ENCODE data around the gene KIF5A. TPM values are rescaled to one million over a fixed set of nuclear protein-coding genes. Genes with fewer than 3 reads are reported as not detected.

Gene KIF5A
- total RNA-seq, 1 donor from 2014 or later = 7.9 TPM

DNA sequence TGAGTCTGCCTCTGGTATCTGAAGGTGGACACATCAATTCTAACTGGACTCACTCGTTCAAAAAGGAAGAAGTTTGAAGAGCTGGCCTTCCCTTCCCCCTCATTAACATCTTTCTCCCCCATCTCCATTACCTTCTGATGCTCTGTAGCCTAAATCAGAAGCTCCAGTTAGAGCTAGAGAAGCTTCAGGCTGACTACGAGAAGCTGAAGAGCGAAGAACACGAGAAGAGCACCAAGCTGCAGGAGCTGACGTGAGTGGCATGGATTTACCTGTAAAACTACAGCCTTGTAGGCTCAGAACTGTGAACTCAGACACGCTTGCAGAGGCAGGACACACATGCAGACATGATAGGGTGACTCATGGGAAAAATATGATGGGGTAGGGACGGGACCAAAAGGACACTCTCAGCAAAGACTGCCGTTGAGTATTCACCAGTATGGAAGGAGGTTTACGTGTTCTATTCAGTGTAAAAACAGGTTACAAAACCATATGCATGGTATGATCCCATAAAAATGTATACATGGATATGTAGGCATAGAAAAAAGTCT lies 26.8 kb downstream of the KIF5A start:
- no peaks in the 10 kb centered on the region for H3K9me3 Mint-ChIP-seq
- Histone ChIP-seq H3K27ac (no peak overlapping the region), H3K4me3 (no peak overlapping the region), H3K9me3 (ENCODE audit: low read depth) (no peaks in the 10 kb centered on the region), H3K9ac (no peak overlapping the region), H2AFZ (replicated peaks) (no peak overlapping the region), H3F3A (ENCODE audit: low read depth) (no peaks in the 10 kb centered on the region), H3K4me1 (no peaks in the 10 kb centered on the region), H4K20me1 (ENCODE audit: low read depth) (no peaks in the 10 kb centered on the region), H3K79me2 (ENCODE audit: low read depth) (no peaks in the 10 kb centered on the region), H3K4me2 (no peak overlapping the region), H3K27me3 (no peaks in the 10 kb centered on the region), H3K36me3 (no peaks in the 10 kb centered on the region)
- no peak overlapping the region for H3K4me3 Mint-ChIP-seq
- TF ChIP-seq EZH2 (IDR thresholded peaks at IDR 0.05) = no peak
- no peak for TF ChIP-seq EZH2phosphoT487 (IDR thresholded peaks at IDR 0.05)
- TF ChIP-seq CTCF (IDR thresholded peaks at IDR 0.05) = no peak
- peaks cover 11% of the 10 kb centered on the region for H3K36me3 Mint-ChIP-seq
- DNase-seq (ENCODE audit: low spot score) = no peak
- peaks cover 6% of the 10 kb centered on the region for H3K27me3 Mint-ChIP-seq (ENCODE audit: insufficient read depth, low read depth)
- H3K4me1 Mint-ChIP-seq = no peaks in the 10 kb centered on the region
- no peak overlapping the region for H3K27ac Mint-ChIP-seq

DNA sequence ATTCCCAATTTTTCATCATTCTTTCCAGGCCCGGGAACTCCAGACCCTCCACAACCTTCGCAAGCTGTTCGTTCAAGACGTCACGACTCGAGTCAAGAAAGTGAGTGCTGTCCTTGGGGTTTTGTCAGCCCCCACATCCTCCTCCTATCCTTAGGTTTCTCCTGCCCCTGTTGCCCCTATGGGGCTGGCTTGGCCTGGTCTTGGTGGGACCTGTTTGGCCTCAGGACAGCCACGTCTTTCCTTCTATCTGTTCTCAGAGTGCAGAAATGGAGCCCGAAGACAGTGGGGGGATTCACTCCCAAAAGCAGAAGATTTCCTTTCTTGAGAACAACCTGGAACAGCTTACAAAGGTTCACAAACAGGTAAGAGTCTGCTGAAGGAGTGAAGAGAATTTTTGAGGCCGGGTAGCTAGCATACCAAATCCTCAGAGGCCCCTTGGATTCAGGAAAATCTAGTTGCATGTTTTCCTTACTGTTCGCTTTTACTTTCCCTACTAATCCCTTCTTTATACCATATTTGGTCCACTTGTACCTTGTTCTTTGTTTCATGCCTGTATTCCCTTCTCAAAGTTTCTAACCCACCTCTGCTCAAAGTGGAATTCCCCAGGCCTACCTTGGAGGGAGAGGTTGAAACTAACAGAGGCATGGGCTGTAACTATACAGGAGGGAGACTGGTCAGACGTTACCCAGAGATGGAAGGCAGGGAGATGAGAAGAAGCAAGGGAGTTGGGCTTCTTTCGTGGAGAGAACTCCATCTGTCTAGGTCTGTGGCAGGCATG lies 28.3 kb downstream of the KIF5A start:
- Mint-ChIP-seq H3K4me1 (no peaks in the 10 kb centered on the region), H3K4me3 (no peak overlapping the region), H3K36me3 (peaks cover 11% of the 10 kb centered on the region), H3K9me3 (no peaks in the 10 kb centered on the region), H3K27me3 (ENCODE audit: insufficient read depth, low read depth) (peaks cover 5% of the 10 kb centered on the region), H3K27ac (no peak overlapping the region)
- H4K20me1 ChIP-seq (ENCODE audit: low read depth) = no peaks in the 10 kb centered on the region
- H3F3A ChIP-seq (ENCODE audit: low read depth) = peaks cover 9% of the 10 kb centered on the region
- no peaks in the 10 kb centered on the region for H3K36me3 ChIP-seq
- H3K4me3 ChIP-seq = no peak overlapping the region
- H2AFZ ChIP-seq (replicated peaks) = no peak overlapping the region
- no peak for TF ChIP-seq EZH2 (IDR thresholded peaks at IDR 0.05)
- TF ChIP-seq EZH2phosphoT487 (IDR thresholded peaks at IDR 0.05) = no peak
- TF ChIP-seq CTCF (IDR thresholded peaks at IDR 0.05) = no peak
- no peak overlapping the region for H3K4me2 ChIP-seq
- H3K4me1 ChIP-seq = no peaks in the 10 kb centered on the region
- no peak overlapping the region for H3K27ac ChIP-seq
- DNase-seq (ENCODE audit: low spot score) = no peak
- H3K9ac ChIP-seq = no peak overlapping the region
- no peaks in the 10 kb centered on the region for H3K79me2 ChIP-seq (ENCODE audit: low read depth)
- H3K27me3 ChIP-seq = no peaks in the 10 kb centered on the region
- H3K9me3 ChIP-seq (ENCODE audit: low read depth) = no peaks in the 10 kb centered on the region

DNA sequence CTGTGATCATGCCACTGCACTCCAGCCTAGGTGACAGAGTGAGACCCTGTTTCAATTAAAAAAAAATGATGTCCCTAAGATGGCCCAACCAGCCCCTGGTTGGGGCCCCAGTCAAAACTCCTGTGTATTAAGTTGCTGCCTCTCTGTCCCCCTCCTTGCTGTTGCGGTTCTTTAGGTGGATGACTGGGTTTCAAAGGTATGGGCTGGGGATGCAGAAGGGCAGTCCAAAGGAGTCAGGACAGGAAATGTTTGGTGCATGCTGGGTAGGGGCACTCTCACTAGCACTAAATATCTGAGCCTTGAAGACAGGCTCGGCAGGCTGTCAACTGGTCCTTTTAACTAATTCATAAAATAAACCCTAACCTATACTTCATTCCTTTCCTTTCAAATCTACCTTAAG lies 29.2 kb downstream of the KIF5A start:
- Mint-ChIP-seq H3K36me3 (peaks cover 11% of the 10 kb centered on the region), H3K27ac (no peak overlapping the region), H3K4me3 (no peak overlapping the region), H3K27me3 (ENCODE audit: insufficient read depth, low read depth) (peaks cover 7% of the 10 kb centered on the region), H3K4me1 (no peaks in the 10 kb centered on the region), H3K9me3 (no peaks in the 10 kb centered on the region)
- H2AFZ ChIP-seq (replicated peaks) = no peak overlapping the region
- TF ChIP-seq EZH2 (IDR thresholded peaks at IDR 0.05) (no peak), EZH2phosphoT487 (IDR thresholded peaks at IDR 0.05) (no peak), CTCF (IDR thresholded peaks at IDR 0.05) (no peak)
- no peaks in the 10 kb centered on the region for H3K36me3 ChIP-seq
- no peak overlapping the region for H3K27ac ChIP-seq
- H3K4me1 ChIP-seq = no peaks in the 10 kb centered on the region
- H3K9ac ChIP-seq = no peak overlapping the region
- no peaks in the 10 kb centered on the region for H3K9me3 ChIP-seq (ENCODE audit: low read depth)
- no peak overlapping the region for H3K4me3 ChIP-seq
- H3K27me3 ChIP-seq = no peaks in the 10 kb centered on the region
- no peaks in the 10 kb centered on the region for H3K79me2 ChIP-seq (ENCODE audit: low read depth)
- no peak for DNase-seq (ENCODE audit: low spot score)
- peaks cover 9% of the 10 kb centered on the region for H3F3A ChIP-seq (ENCODE audit: low read depth)
- H4K20me1 ChIP-seq (ENCODE audit: low read depth) = peaks cover 4% of the 10 kb centered on the region
- no peak overlapping the region for H3K4me2 ChIP-seq

Measured in neural progenitor cell (in vitro differentiated cells).